Testis (tissue), 2 donors: ENCODE data around the gene APH1B.

Source experiments
- POLR2A ChIP-seq: fragments of 450-650 bp; IDR thresholded peaks from one replicate; pipeline ENCODE4 v1.6.1; 2017; ENCODE audit warnings: antibody characterized with exemption, mild to moderate bottlenecking, moderate library complexity
- TF ChIP-seq, protein P1 (sequence below), 3 experiments: fragments of 450-650 bp in 2 of 3; fragments of 200-600 bp in 1 of 3; sonication (generic) in 1 of 3; IDR thresholded peaks; one replicate each; pipeline ENCODE4 v1.5.1; 2016 to 2019; ENCODE audit warnings: antibody characterized with exemption in 3 of 3, mild to moderate bottlenecking in 2 of 3, moderate library complexity in 1 of 3

DNA sequence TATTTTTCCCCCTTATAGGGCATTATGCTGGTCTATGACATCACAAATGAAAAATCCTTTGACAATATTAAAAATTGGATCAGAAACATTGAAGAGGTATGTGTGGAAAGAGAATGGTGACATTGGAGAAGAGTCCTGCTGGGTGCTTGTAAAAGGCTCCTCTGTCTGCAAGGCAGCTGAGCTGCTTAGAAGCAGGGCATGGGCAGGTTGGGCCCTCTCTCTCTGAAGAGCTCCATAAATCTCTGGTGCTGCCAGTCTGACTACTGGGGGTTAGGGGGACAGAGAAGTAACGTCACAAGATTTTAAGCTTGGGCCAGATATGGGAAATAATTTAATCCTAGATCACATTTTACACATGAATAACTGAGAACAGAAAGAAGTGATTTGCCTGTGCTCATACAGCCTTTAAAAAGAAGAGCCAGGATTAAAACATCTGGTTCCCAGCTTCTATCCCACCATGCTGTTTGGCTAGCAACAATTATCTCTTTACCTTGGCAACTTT lies 21.9 kb upstream of the APH1B start:
- TF ChIP-seq, protein P1, sequence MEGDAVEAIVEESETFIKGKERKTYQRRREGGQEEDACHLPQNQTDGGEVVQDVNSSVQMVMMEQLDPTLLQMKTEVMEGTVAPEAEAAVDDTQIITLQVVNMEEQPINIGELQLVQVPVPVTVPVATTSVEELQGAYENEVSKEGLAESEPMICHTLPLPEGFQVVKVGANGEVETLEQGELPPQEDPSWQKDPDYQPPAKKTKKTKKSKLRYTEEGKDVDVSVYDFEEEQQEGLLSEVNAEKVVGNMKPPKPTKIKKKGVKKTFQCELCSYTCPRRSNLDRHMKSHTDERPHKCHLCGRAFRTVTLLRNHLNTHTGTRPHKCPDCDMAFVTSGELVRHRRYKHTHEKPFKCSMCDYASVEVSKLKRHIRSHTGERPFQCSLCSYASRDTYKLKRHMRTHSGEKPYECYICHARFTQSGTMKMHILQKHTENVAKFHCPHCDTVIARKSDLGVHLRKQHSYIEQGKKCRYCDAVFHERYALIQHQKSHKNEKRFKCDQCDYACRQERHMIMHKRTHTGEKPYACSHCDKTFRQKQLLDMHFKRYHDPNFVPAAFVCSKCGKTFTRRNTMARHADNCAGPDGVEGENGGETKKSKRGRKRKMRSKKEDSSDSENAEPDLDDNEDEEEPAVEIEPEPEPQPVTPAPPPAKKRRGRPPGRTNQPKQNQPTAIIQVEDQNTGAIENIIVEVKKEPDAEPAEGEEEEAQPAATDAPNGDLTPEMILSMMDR (IDR thresholded peaks at IDR 0.05), result no peak
- TF ChIP-seq POLR2A, result no peak
